KOPT-K1 (cell line): ENCODE data around the gene C12orf42.
"Not testable (repeated sequence)": the region's sequence is repeated elsewhere in the genome, so short reads cannot be mapped to it uniquely, and the experiment has no call there.

Experiments used
- H3K27ac ChIP-seq: fragments of 200-600 bp; sonication (generic); 2 replicates; pipeline ENCODE4 v1.5.1; 2016; ENCODE audit warnings: antibody characterized with exemption, mild to moderate bottlenecking, low read depth, low read length; ENCODE audit not compliant: poor library complexity, severe bottlenecking
- H3K36me3 ChIP-seq: fragments of 200-600 bp; sonication (generic); 2 replicates; pipeline ENCODE4 v1.5.1; 2017; ENCODE audit warnings: antibody characterized with exemption, mild to moderate bottlenecking, low read length, moderate library complexity; ENCODE audit not compliant: insufficient read depth
- H3K9me3 ChIP-seq: fragments of 200-600 bp; sonication (generic); 2 replicates; pipeline ENCODE4 v1.5.1; 2017; ENCODE audit warnings: antibody characterized with exemption, low read length, mild to moderate bottlenecking; ENCODE audit not compliant: insufficient read depth, poor library complexity, severe bottlenecking

The C12orf42 gene

GRCh38 chr12:103462675-103463074 is 33.1 kb downstream of the C12orf42 start:
- Histone ChIP-seq H3K27ac (no peak overlapping the region), H3K36me3 (no peaks in the 10 kb centered on the region)

GRCh38 chr12:103457471-103457870 is 38.3 kb downstream of the C12orf42 start:
- Histone ChIP-seq H3K9me3 (no peaks in the 10 kb centered on the region), H3K27ac (no peak overlapping the region), H3K36me3 (no peaks in the 10 kb centered on the region)

More at GRCh38 chr12:103462675-103463074, 33.1 kb downstream of the C12orf42 start:
- no peaks in the 10 kb centered on the region for H3K9me3 ChIP-seq

GRCh38 chr12:103456006-103456405 is 39.8 kb downstream of the C12orf42 start:
- H3K9me3 ChIP-seq = no peaks in the 10 kb centered on the region
- H3K27ac ChIP-seq = no peak overlapping the region
- no peaks in the 10 kb centered on the region for H3K36me3 ChIP-seq

GRCh38 chr12:103455020-103455763 is 40.6 kb downstream of the C12orf42 start:
- no peak overlapping the region for H3K27ac ChIP-seq
- H3K9me3 ChIP-seq = no peaks in the 10 kb centered on the region
- no peaks in the 10 kb centered on the region for H3K36me3 ChIP-seq

GRCh38 chr12:103444983-103445382 is 50.8 kb downstream of the C12orf42 start:
- Histone ChIP-seq H3K9me3 (no peaks in the 10 kb centered on the region), H3K27ac (no peak overlapping the region), H3K36me3 (no peaks in the 10 kb centered on the region)

- no peaks in the 10 kb centered on the region for H3K36me3 ChIP-seq
- no peaks in the 10 kb centered on the region for H3K9me3 ChIP-seq
- no peak overlapping the region for H3K27ac ChIP-seq
Observed at GRCh38 chr12:103442822-103443221, 52.9 kb downstream of the C12orf42 start.

GRCh38 chr12:103442182-103442555 is 53.6 kb downstream of the C12orf42 start:
- Histone ChIP-seq H3K9me3 (no peaks in the 10 kb centered on the region), H3K27ac (no peak overlapping the region), H3K36me3 (no peaks in the 10 kb centered on the region)

GRCh38 chr12:103441437-103442181 is 54.2 kb downstream of the C12orf42 start:
- H3K36me3 ChIP-seq = no peaks in the 10 kb centered on the region
- no peak overlapping the region for H3K27ac ChIP-seq
- H3K9me3 ChIP-seq = no peaks in the 10 kb centered on the region

GRCh38 chr12:103434165-103435105 is 61.3 kb downstream of the C12orf42 start:
- H3K36me3 ChIP-seq = not testable (repeated sequence)

GRCh38 chr12:103431950-103432349 is 63.8 kb downstream of the C12orf42 start:
- Histone ChIP-seq H3K36me3 (no peaks in the 10 kb centered on the region), H3K27ac (no peak overlapping the region), H3K9me3 (no peaks in the 10 kb centered on the region)

More at GRCh38 chr12:103434165-103435105, 61.3 kb downstream of the C12orf42 start:
- H3K27ac ChIP-seq = peak overlapping the region; percentile 9
- not testable (repeated sequence) for H3K9me3 ChIP-seq

- Histone ChIP-seq H3K36me3 (no peaks in the 10 kb centered on the region), H3K27ac (no peak overlapping the region)
Observed at GRCh38 chr12:103431387-103431786, 64.4 kb downstream of the C12orf42 start.

GRCh38 chr12:103425674-103426073 is 70.1 kb downstream of the C12orf42 start:
- H3K9me3 ChIP-seq, H3K36me3 ChIP-seq, H3K27ac ChIP-seq: not testable (repeated sequence)

More at GRCh38 chr12:103431387-103431786, 64.4 kb downstream of the C12orf42 start:
- H3K9me3 ChIP-seq = no peaks in the 10 kb centered on the region

- not testable (repeated sequence) for H3K27ac ChIP-seq, H3K36me3 ChIP-seq, H3K9me3 ChIP-seq
Observed at GRCh38 chr12:103424849-103425586, 70.8 kb downstream of the C12orf42 start.

- Histone ChIP-seq H3K36me3 (no peaks in the 10 kb centered on the region), H3K9me3 (no peaks in the 10 kb centered on the region), H3K27ac (no peak overlapping the region)
Observed at GRCh38 chr12:103423516-103423910, 72.3 kb downstream of the C12orf42 start.
